Brain microvascular endothelial cell (primary cell): ENCODE results near the gene PRSS50.

Experiments
- DNase-seq: peaks from one replicate; pipeline ENCODE4 v3.0.0-alpha.2; 2020
- H3K27ac ChIP-seq: fragments of 250-450 bp; sonication (Bioruptor Pico); 2 replicates; pipeline ENCODE4 v1.5.1; 2020; ENCODE audit warnings: mild to moderate bottlenecking, moderate library complexity
- H3K27me3 ChIP-seq: fragments of 250-450 bp; sonication (Bioruptor Pico); replicated peaks from 2 replicates; pipeline ENCODE4 v1.5.1; 2020; ENCODE audit warnings: mild to moderate bottlenecking
- H3K36me3 ChIP-seq: fragments of 250-450 bp; sonication (Bioruptor Pico); replicated peaks from 2 replicates; pipeline ENCODE4 v1.5.1; 2020; ENCODE audit warnings: mild to moderate bottlenecking
- H3K4me3 ChIP-seq: 2 replicates; pipeline ENCODE4 v1.5.1; 2011; ENCODE audit warnings: low read depth, mild to moderate bottlenecking, control low read depth, low read length, moderate library complexity
- in situ Hi-C: cut with HindIII; loops from 2 replicates; pipeline ENCODE4 v1.10.0; 2017; ENCODE audit warnings: low sequenced_read_pairs, low pct_ligation_motif_present
- TF ChIP-seq, protein P1 (sequence below): IDR thresholded peaks from 2 replicates; pipeline ENCODE4 v1.5.1; 2011; ENCODE audit warnings: low read depth, mild to moderate bottlenecking, moderate library complexity, low read length, control low read depth, inconsistent platforms; ENCODE audit errors: missing control alignments

The PRSS50 gene

DNA sequence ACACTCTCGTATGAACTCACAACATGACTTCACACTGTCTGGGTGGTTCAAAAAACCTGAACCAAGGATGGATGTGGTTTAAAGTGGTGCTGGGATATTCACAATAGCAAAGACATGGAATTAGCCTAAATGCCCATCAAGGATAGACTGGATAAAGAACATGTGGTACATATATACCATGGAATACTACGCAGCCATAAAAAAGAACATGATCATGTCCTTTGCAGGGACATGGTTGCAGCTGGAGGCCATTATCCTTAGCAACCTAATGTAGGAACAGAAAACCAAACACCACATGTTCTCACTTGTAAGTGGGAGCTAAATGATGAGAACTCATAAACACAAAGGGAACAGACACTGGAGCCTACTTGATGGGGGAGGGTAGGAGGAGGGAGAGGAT, 3.3 kb upstream of the PRSS50 start:
- DNase-seq = no peak
- TF ChIP-seq, protein P1, sequence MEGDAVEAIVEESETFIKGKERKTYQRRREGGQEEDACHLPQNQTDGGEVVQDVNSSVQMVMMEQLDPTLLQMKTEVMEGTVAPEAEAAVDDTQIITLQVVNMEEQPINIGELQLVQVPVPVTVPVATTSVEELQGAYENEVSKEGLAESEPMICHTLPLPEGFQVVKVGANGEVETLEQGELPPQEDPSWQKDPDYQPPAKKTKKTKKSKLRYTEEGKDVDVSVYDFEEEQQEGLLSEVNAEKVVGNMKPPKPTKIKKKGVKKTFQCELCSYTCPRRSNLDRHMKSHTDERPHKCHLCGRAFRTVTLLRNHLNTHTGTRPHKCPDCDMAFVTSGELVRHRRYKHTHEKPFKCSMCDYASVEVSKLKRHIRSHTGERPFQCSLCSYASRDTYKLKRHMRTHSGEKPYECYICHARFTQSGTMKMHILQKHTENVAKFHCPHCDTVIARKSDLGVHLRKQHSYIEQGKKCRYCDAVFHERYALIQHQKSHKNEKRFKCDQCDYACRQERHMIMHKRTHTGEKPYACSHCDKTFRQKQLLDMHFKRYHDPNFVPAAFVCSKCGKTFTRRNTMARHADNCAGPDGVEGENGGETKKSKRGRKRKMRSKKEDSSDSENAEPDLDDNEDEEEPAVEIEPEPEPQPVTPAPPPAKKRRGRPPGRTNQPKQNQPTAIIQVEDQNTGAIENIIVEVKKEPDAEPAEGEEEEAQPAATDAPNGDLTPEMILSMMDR = no peak
- no peaks in the 10 kb centered on the region for H3K36me3 ChIP-seq
- H3K27me3 ChIP-seq = peaks cover 2% of the 10 kb centered on the region
- H3K4me3 ChIP-seq = no peak overlapping the region
- in situ Hi-C loops = no loop called here
- no peak overlapping the region for H3K27ac ChIP-seq

DNA sequence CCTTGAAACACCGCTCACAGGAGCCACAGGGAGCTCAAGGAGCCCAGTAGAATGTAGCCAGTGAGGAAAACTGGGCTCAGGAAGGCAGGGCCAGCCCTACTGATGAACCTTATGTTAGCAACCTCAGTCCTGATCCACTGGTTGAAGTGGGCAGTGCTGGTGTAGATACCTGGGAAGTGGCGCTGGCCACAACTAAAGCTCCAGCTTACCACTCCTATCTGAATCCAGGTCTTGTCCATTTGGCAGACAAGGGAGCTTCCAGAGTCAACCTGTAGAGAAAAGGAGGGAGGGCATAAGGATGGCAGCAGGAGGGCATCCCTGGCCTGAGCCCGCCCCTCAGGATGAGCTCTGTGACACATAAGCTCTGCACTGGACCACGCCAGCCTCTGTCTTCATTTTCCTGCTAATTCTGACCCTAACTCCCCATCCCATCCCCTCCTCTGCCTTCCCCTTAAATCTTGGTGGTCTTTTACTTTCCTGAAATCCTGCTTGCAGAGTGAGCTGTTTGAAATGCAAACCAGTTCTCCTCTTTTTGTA, 2.1 kb upstream of the PRSS50 start:
- TF ChIP-seq, protein P1 = no peak
- in situ Hi-C loops = no loop called here
- H3K36me3 ChIP-seq = no peaks in the 10 kb centered on the region
- no peak overlapping the region for H3K27ac ChIP-seq
- H3K4me3 ChIP-seq = no peak overlapping the region
- no peak for DNase-seq
- H3K27me3 ChIP-seq = peaks cover 6% of the 10 kb centered on the region

DNA sequence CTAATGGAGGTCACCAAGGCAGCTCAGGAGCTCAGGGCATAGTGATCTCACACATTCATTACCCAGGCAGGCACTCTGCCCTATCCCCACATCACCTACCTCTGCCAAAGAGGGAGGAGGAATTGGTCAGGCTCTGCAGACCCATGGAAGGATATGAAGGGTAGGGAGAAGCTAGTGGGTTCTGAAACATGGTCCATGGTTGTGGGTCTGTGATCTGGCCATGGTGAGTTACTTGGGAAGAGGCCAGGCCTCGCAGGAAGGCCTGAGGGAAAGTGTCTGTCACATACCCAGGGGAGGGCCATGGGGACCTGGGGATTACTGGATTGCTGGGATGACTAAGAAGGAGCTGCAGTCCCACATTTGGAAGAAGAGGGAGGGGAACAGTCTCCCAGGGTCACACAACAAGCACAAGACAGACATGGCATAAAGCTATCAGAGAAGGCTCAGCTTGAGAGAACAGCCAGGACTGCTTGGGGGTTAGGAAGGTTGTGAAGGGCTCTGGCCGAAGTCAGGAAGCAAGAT, 1.4 kb upstream of the PRSS50 start:
- DNase-seq = no peak
- TF ChIP-seq, protein P1 = no peak
- in situ Hi-C loops = no loop called here

DNA sequence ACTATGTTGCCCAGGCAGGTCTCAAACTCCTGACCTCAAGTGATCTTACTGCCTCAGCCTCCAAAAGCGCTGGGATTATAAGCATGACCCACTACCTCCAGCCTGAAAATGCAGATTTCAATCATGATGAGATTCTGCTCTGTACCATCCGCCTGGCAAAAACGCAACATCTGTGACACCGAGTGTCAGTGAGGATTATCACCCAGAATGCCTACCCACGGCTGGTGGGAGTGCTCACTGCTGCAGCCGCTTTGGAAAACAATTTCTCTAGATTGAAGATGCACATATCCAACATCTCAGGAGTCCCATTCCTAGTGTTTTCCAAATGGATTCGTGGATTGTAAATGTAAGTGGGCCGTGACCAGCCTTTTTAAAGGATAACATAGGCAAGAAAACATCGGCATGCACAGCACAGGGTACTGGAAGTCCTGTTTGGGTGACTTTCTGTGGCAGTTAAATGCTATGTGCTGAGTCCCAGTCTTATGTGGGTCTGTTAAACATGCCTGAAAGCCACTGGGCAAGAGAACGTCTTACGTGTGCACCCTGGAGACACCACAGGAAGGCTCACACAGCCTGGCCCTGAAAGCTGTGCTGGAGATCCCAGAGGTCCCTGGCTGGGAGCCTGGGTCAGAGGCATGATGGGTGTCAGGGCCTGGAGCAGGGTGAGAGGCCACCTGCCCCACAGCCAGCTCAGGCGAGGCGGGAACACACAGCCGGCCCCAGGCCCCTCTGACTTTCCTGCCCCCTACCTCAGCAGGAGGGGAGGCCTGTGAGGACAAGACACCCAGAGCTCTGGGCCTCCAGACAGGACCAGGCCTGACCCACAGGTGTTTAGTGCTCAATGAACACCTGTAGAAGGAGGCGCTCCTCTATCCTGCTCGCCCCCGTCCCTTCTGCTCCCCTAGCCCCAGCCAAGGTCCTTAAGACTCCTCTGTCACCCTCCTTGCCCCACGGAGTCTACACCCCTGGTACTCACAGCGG, 918 bp downstream of the PRSS50 start:
- Histone ChIP-seq H3K27ac (no peak overlapping the region), H3K27me3 (peaks cover 6% of the 10 kb centered on the region), H3K4me3 (no peak overlapping the region), H3K36me3 (no peaks in the 10 kb centered on the region)
- in situ Hi-C loops = no loop called here
- TF ChIP-seq, protein P1 = no peak
- no peak for DNase-seq

More for the DNA sequence above, 1.4 kb upstream of the PRSS50 start:
- Histone ChIP-seq H3K27me3 (peaks cover 6% of the 10 kb centered on the region), H3K27ac (no peak overlapping the region), H3K4me3 (no peak overlapping the region), H3K36me3 (no peaks in the 10 kb centered on the region)

DNA sequence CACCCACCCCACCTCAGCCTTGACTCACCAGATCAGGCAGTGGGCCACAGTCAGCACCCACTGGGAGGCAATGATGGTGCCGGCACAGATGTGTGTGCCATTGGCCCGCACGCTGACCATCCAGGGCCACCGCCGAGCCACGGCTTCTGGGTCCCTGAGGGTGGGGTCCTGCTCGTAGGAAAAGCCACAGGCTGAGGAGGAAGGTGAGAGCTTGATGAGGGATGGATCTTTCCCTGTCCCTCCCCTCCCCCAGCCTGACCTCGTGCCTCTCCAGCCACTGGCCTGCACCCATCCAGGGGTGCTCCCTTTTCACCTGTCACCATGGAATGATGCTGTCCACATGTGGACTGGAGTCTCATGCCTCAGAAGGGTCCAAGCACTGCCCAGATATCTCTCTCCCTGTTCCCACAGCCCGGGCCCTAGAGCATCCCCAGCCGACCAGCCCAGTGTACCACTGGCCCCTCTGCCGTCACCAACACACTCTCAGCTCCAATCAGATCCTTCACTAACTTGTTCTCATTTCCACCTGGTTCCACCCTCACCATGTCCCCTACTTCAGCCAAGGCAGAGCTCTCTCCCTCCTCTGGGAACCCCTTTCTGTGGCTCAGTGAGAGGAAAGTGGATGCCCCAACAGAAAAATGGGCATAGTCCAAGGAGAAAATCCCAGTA, 2.0 kb downstream of the PRSS50 start:
- no peak for DNase-seq
- H3K36me3 ChIP-seq = no peaks in the 10 kb centered on the region
- TF ChIP-seq, protein P1 = no peak
- H3K27me3 ChIP-seq = peaks cover 6% of the 10 kb centered on the region
- in situ Hi-C loops = no loop called here
- no peak overlapping the region for H3K27ac ChIP-seq
- no peak overlapping the region for H3K4me3 ChIP-seq
